Thoracic aorta (tissue), 2 donors: ENCODE results near the gene BFSP1. TPM values are rescaled to one million over a fixed set of nuclear protein-coding genes. Genes with fewer than 3 reads are reported as not detected.

Source experiments
- ATAC-seq: fragments of 150-250 bp; one replicate; pipeline ENCODE4 v1.8.0; 2017; ENCODE audit warnings: low read depth; ENCODE audit not compliant: insufficient number of reproducible peaks, low FRiP score
- DNase-seq: peaks from one replicate; pipeline ENCODE4 v3.0.0-alpha.2; 2020; ENCODE audit warnings: low spot score
- H3K27ac ChIP-seq, 2 donors: fragments of 200-600 bp; sonication (generic); 1 replicate in 1 of 2; 2 replicates in 1 of 2; pipeline ENCODE4 v1.5.1; 2016; ENCODE audit warnings: mild to moderate bottlenecking in 2 of 2, moderate library complexity in 2 of 2
- H3K27me3 ChIP-seq: fragments of 200-600 bp; sonication (generic); replicated peaks from 2 replicates; pipeline ENCODE4 v1.6.0; 2016; ENCODE audit warnings: mild to moderate bottlenecking; ENCODE audit not compliant: insufficient read depth
- H3K36me3 ChIP-seq: fragments of 200-600 bp; sonication (generic); one replicate; pipeline ENCODE4 v1.5.1; 2016
- H3K4me1 ChIP-seq, 2 donors: fragments of 200-600 bp; sonication (generic); 1 replicate in 1 of 2; 2 replicates in 1 of 2; pipeline versions ENCODE4 v1.5.1 to v1.6.0; 2016; ENCODE audit warnings: low read depth in 2 of 2, mild to moderate bottlenecking in 1 of 2; ENCODE audit not compliant: control insufficient read depth in 1 of 2
- H3K4me3 ChIP-seq: fragments of 200-600 bp; sonication (generic); 2 replicates; pipeline ENCODE4 v1.5.1; 2016; ENCODE audit warnings: mild to moderate bottlenecking
- H3K9me3 ChIP-seq: fragments of 200-600 bp; sonication (generic); 2 replicates; pipeline ENCODE4 v1.5.1; 2016
- CTCF ChIP-seq: fragments of 200-600 bp; sonication (generic); IDR thresholded peaks from one replicate; pipeline ENCODE4 v1.5.1; 2019; ENCODE audit warnings: antibody characterized with exemption
- total RNA-seq, 2 donors: library from RNA; depleted of rRNA; stranded (reverse); fragments of >200 nt; gene quantifications; one replicate each; pipeline versions ENCODE4 v1.1.0 to v1.2.3, GENCODE V29; 2016

The BFSP1 gene
- total RNA-seq, 2 donors from 2014 or later, result 2.4 to 3.0 TPM

GRCh38 chr20:17494201-17494600, 37.0 kb downstream of the BFSP1 start:
- no peak for ATAC-seq
- no peak for DNase-seq
- H3K36me3 ChIP-seq, result no peaks in the 10 kb centered on the region

GRCh38 chr20:17493173-17493572, 38.0 kb downstream of the BFSP1 start:
- TF ChIP-seq CTCF, result no peak
- H3K9me3 ChIP-seq, result no peaks in the 10 kb centered on the region
- no peak for ATAC-seq
- no peak for DNase-seq
- no peak overlapping the region for H3K27ac ChIP-seq
- no peaks in the 10 kb centered on the region for H3K27me3 ChIP-seq
- H3K4me1 ChIP-seq, result peaks cover 0 to 5% of the 10 kb centered on the region in 2 donors
- no peak overlapping the region for H3K4me3 ChIP-seq
- H3K36me3 ChIP-seq, result no peaks in the 10 kb centered on the region

More at GRCh38 chr20:17494201-17494600, 37.0 kb downstream of the BFSP1 start:
- Histone ChIP-seq H3K27ac (no peak overlapping the region), H3K4me3 (no peak overlapping the region), H3K27me3 (no peaks in the 10 kb centered on the region), H3K4me1 (peaks cover 0 to 5% of the 10 kb centered on the region in 2 donors), H3K9me3 (no peaks in the 10 kb centered on the region)
- no peak for TF ChIP-seq CTCF

- Histone ChIP-seq H3K4me3 (no peak overlapping the region), H3K36me3 (no peaks in the 10 kb centered on the region), H3K27ac (no peak overlapping the region), H3K4me1 (no peaks in the 10 kb centered on the region), H3K9me3 (no peaks in the 10 kb centered on the region), H3K27me3 (no peaks in the 10 kb centered on the region)
- no peak for DNase-seq
- ATAC-seq, result no peak
- TF ChIP-seq CTCF, result no peak
These were observed 39.7 kb downstream of the BFSP1 start for GRCh38 chr20:17491488-17491887.

GRCh38 chr20:17491041-17491440, 40.1 kb downstream of the BFSP1 start:
- Histone ChIP-seq H3K4me1 (no peaks in the 10 kb centered on the region), H3K27ac (no peak overlapping the region), H3K4me3 (no peak overlapping the region), H3K27me3 (no peaks in the 10 kb centered on the region), H3K9me3 (no peaks in the 10 kb centered on the region), H3K36me3 (no peaks in the 10 kb centered on the region)
- TF ChIP-seq CTCF, result no peak
- DNase-seq (no peak), ATAC-seq (no peak)

- no peak overlapping the region for H3K27ac ChIP-seq
- no peaks in the 10 kb centered on the region for H3K36me3 ChIP-seq
- ATAC-seq (no peak), DNase-seq (no peak)
- no peak for TF ChIP-seq CTCF
- H3K27me3 ChIP-seq, result no peaks in the 10 kb centered on the region
- H3K4me3 ChIP-seq, result no peak overlapping the region
- H3K9me3 ChIP-seq, result no peaks in the 10 kb centered on the region
- no peaks in the 10 kb centered on the region for H3K4me1 ChIP-seq
These were observed 40.7 kb downstream of the BFSP1 start for GRCh38 chr20:17490501-17490900.
